ENCODE data around the gene RHOJ. TPM values are rescaled to one million over a fixed set of nuclear protein-coding genes. Genes with fewer than 3 reads are reported as not detected.

Gene RHOJ
- total RNA-seq, 3 donors from 2014 or later (not counting 1 experiment from before 2014, with no cell fraction given): not detected

GRCh38 chr14:63231766-63232165 is 27.5 kb downstream of the RHOJ start:
- H3K4me3 Mint-ChIP-seq: no peak overlapping the region
- no peak overlapping the region for H3K4me3 ChIP-seq (ENCODE audit: low read length)
- H3K27me3 ChIP-seq (ENCODE audit: control insufficient read depth, insufficient read depth, low read length): no peaks in the 10 kb centered on the region
- DNase-seq (no peak), ATAC-seq (no peak)
- H3K27ac ChIP-seq (ENCODE audit: low read length): no peak overlapping the region
- no peaks in the 10 kb centered on the region for H3K9me3 Mint-ChIP-seq
- no peaks in the 10 kb centered on the region for H3K4me1 Mint-ChIP-seq
- no peaks in the 10 kb centered on the region for H3K36me3 Mint-ChIP-seq
- peaks cover 16 to 17% of the 10 kb centered on the region in 2 donors for H3K27me3 Mint-ChIP-seq (ENCODE audit: low read depth in 2 of 2)
- no peak overlapping the region for H3K27ac Mint-ChIP-seq
- no peak for TF ChIP-seq CTCF (IDR thresholded peaks at IDR 0.05)
- 85% methylated on average over 3 of the region's 3 CpGs for WGBS (ENCODE audit: insufficient coverage)
- intact Hi-C loops (cut with micrococcal nuclease): no loop called here
- H3K4me1 ChIP-seq (ENCODE audit: control insufficient read depth, insufficient read depth, low read length): no peaks in the 10 kb centered on the region
- no peaks in the 10 kb centered on the region for H3K36me3 ChIP-seq (ENCODE audit: control insufficient read depth, insufficient read depth, low read length)
- no peaks in the 10 kb centered on the region for H3K9me3 ChIP-seq (ENCODE audit: control insufficient read depth, insufficient read depth, low read length)

- Histone ChIP-seq H3K9me3 (ENCODE audit: control insufficient read depth, insufficient read depth, low read length) (no peaks in the 10 kb centered on the region), H3K4me1 (ENCODE audit: control insufficient read depth, insufficient read depth, low read length) (no peaks in the 10 kb centered on the region), H3K27me3 (ENCODE audit: control insufficient read depth, insufficient read depth, low read length) (no peaks in the 10 kb centered on the region), H3K36me3 (ENCODE audit: control insufficient read depth, insufficient read depth, low read length) (no peaks in the 10 kb centered on the region), H3K4me3 (ENCODE audit: low read length) (no peak overlapping the region), H3K27ac (ENCODE audit: low read length) (no peak overlapping the region)
- H3K4me1 Mint-ChIP-seq: no peaks in the 10 kb centered on the region
- intact Hi-C loops (cut with micrococcal nuclease): no loop called here
- no peaks in the 10 kb centered on the region for H3K9me3 Mint-ChIP-seq
- TF ChIP-seq CTCF (IDR thresholded peaks at IDR 0.05): no peak
- no peak for DNase-seq
- H3K36me3 Mint-ChIP-seq: no peaks in the 10 kb centered on the region
- 85% methylated on average over 7 of the region's 7 CpGs for WGBS (ENCODE audit: insufficient coverage)
- no peak for ATAC-seq
- peaks cover 16 to 23% of the 10 kb centered on the region in 2 donors for H3K27me3 Mint-ChIP-seq (ENCODE audit: low read depth in 2 of 2)
- H3K4me3 Mint-ChIP-seq: no peak overlapping the region
- no peak overlapping the region for H3K27ac Mint-ChIP-seq
Observed at GRCh38 chr14:63237791-63238190, 33.5 kb downstream of the RHOJ start.

- Mint-ChIP-seq H3K4me1 (no peaks in the 10 kb centered on the region), H3K27ac (no peak overlapping the region), H3K9me3 (no peaks in the 10 kb centered on the region), H3K4me3 (no peak overlapping the region), H3K27me3 (ENCODE audit: low read depth in 2 of 2) (peaks cover 13 to 18% of the 10 kb centered on the region in 2 donors), H3K36me3 (no peaks in the 10 kb centered on the region)
- DNase-seq (no peak), ATAC-seq (no peak)
- Histone ChIP-seq H3K27me3 (ENCODE audit: control insufficient read depth, insufficient read depth, low read length) (no peaks in the 10 kb centered on the region), H3K27ac (ENCODE audit: low read length) (no peak overlapping the region), H3K4me1 (ENCODE audit: control insufficient read depth, insufficient read depth, low read length) (no peaks in the 10 kb centered on the region), H3K4me3 (ENCODE audit: low read length) (no peak overlapping the region), H3K9me3 (ENCODE audit: control insufficient read depth, insufficient read depth, low read length) (no peaks in the 10 kb centered on the region), H3K36me3 (ENCODE audit: control insufficient read depth, insufficient read depth, low read length) (no peaks in the 10 kb centered on the region)
- no peak for TF ChIP-seq CTCF (IDR thresholded peaks at IDR 0.05)
- intact Hi-C loops (cut with micrococcal nuclease): no loop called here
- WGBS (ENCODE audit: insufficient coverage): 92% methylated on average over 2 of the region's 2 CpGs
Observed at GRCh38 chr14:63240221-63240620, 36.0 kb downstream of the RHOJ start.

- no peak overlapping the region for H3K27ac Mint-ChIP-seq
- no peak overlapping the region for H3K27ac ChIP-seq (ENCODE audit: low read length)
- no peak for DNase-seq
- WGBS (ENCODE audit: insufficient coverage): 91% methylated on average over 4 of the region's 4 CpGs
- no peaks in the 10 kb centered on the region for H3K4me1 Mint-ChIP-seq
- H3K9me3 Mint-ChIP-seq: no peaks in the 10 kb centered on the region
- H3K27me3 Mint-ChIP-seq (ENCODE audit: low read depth in 2 of 2): peaks cover 11 to 19% of the 10 kb centered on the region in 2 donors
- intact Hi-C loops (cut with micrococcal nuclease): no loop called here
- H3K36me3 ChIP-seq (ENCODE audit: control insufficient read depth, insufficient read depth, low read length): no peaks in the 10 kb centered on the region
- H3K4me3 ChIP-seq (ENCODE audit: low read length): no peak overlapping the region
- TF ChIP-seq CTCF (IDR thresholded peaks at IDR 0.05): no peak
- ATAC-seq: no peak
- no peak overlapping the region for H3K4me3 Mint-ChIP-seq
- H3K4me1 ChIP-seq (ENCODE audit: control insufficient read depth, insufficient read depth, low read length): no peaks in the 10 kb centered on the region
- H3K36me3 Mint-ChIP-seq: no peaks in the 10 kb centered on the region
- no peaks in the 10 kb centered on the region for H3K27me3 ChIP-seq (ENCODE audit: control insufficient read depth, insufficient read depth, low read length)
- no peaks in the 10 kb centered on the region for H3K9me3 ChIP-seq (ENCODE audit: control insufficient read depth, insufficient read depth, low read length)
Observed at GRCh38 chr14:63241096-63241495, 36.9 kb downstream of the RHOJ start.
